ENCODE data around the gene HELZ2.

GRCh38 chr20:63555661-63556381 lies 18.2 kb downstream of the HELZ2 start:
- TF ChIP-seq REST (IDR thresholded peaks at IDR 0.05; ENCODE audit: insufficient read depth in 1 of 2, low read depth in 2 of 2, low read length in 2 of 2), result no peak
- no peak for TF ChIP-seq TAF1 (IDR thresholded peaks at IDR 0.05; ENCODE audit: borderline replicate concordance, insufficient read depth, low read length)
- no peak for TF ChIP-seq FOXP2 (optimal IDR thresholded peaks at IDR 0.05; ENCODE audit: borderline replicate concordance, extremely low read depth, extremely low read length, insufficient read depth)
- no peak for TF ChIP-seq POLR2AphosphoS5 (IDR thresholded peaks at IDR 0.05; ENCODE audit: low read depth, low read length)

Data from PFSK-1 (cell line).